H9 (cell line): ENCODE data around the gene PRKD3. TPM values are rescaled to one million over a fixed set of nuclear protein-coding genes. Genes with fewer than 3 reads are reported as not detected.

ENCODE experiments used
- DNase-seq: peaks from one replicate; pipeline ENCODE4 v3.0.0-alpha.2; 2017
- H2AFZ ChIP-seq: one replicate; pipeline ENCODE4 v1.6.1; 2013; ENCODE audit warnings: mild to moderate bottlenecking, low read length, control low read depth, moderate library complexity
- H2AK5ac ChIP-seq: 2 replicates; pipeline ENCODE4 v1.6.1; 2013; ENCODE audit warnings: low read length, control low read depth, mixed read lengths; ENCODE audit not compliant: insufficient read length
- H2BK120ac ChIP-seq: one replicate; pipeline ENCODE4 v1.6.1; 2013; ENCODE audit warnings: low read depth, mild to moderate bottlenecking, low read length, control low read depth, inconsistent platforms; ENCODE audit not compliant: poor library complexity, severe bottlenecking
- H2BK12ac ChIP-seq: 2 replicates; pipeline ENCODE4 v1.6.1; 2013; ENCODE audit warnings: low read length, control low read depth, mixed read lengths, low read depth; ENCODE audit not compliant: insufficient read length
- H2BK15ac ChIP-seq: 2 replicates; pipeline ENCODE4 v1.6.1; 2013; ENCODE audit warnings: low read depth, low read length, control low read depth
- H2BK20ac ChIP-seq: one replicate; pipeline ENCODE4 v1.6.1; 2013; ENCODE audit warnings: low read depth, mild to moderate bottlenecking, low read length, control low read depth, inconsistent platforms; ENCODE audit not compliant: poor library complexity, severe bottlenecking
- H2BK5ac ChIP-seq: 2 replicates; pipeline ENCODE4 v1.6.1; 2013; ENCODE audit warnings: low read length, control low read depth, mixed read lengths; ENCODE audit not compliant: insufficient read length
- H3K14ac ChIP-seq: 2 replicates; pipeline ENCODE4 v1.6.1; 2013; ENCODE audit warnings: low read length, control low read depth; ENCODE audit not compliant: insufficient read depth
- H3K18ac ChIP-seq: 2 replicates; pipeline ENCODE4 v1.6.1; 2013; ENCODE audit warnings: low read depth, mild to moderate bottlenecking, mixed read lengths, low read length, control low read depth; ENCODE audit not compliant: insufficient read length
- H3K23ac ChIP-seq: 2 replicates; pipeline ENCODE4 v1.6.1; 2013; ENCODE audit warnings: low read length, control low read depth, mixed read lengths, low read depth; ENCODE audit not compliant: insufficient read length
- H3K23me2 ChIP-seq: 2 replicates; pipeline ENCODE4 v1.6.1; 2013; ENCODE audit warnings: low read depth, mild to moderate bottlenecking, mixed read lengths, low read length, control low read depth; ENCODE audit not compliant: insufficient read length, poor library complexity, severe bottlenecking
- H3K27ac ChIP-seq: 2 replicates; pipeline ENCODE4 v1.5.1; 2013; ENCODE audit warnings: low read length, control low read depth, mixed read lengths, low read depth; ENCODE audit not compliant: insufficient read length
- H3K27me3 ChIP-seq: 2 replicates; pipeline ENCODE4 v1.6.1; 2013; ENCODE audit warnings: low read length, control low read depth, inconsistent platforms; ENCODE audit not compliant: insufficient read depth
- H3K4ac ChIP-seq: 2 replicates; pipeline ENCODE4 v1.6.1; 2013; ENCODE audit warnings: low read depth, mild to moderate bottlenecking, control low read depth, inconsistent platforms, low read length, moderate library complexity
- H3K4me1 ChIP-seq: 2 replicates; pipeline ENCODE4 v1.6.1; 2013; ENCODE audit warnings: low read length, control low read depth, inconsistent platforms; ENCODE audit not compliant: insufficient read depth
- H3K4me2 ChIP-seq: 2 replicates; pipeline ENCODE4 v1.6.1; 2013; ENCODE audit warnings: low read length, control low read depth, mixed read lengths; ENCODE audit not compliant: insufficient read length, insufficient read depth
- H3K56ac ChIP-seq: 2 replicates; pipeline ENCODE4 v1.6.1; 2013; ENCODE audit warnings: low read depth, mild to moderate bottlenecking, mixed read lengths, low read length, control low read depth; ENCODE audit not compliant: insufficient read length
- H3K79me1 ChIP-seq: 2 replicates; pipeline ENCODE4 v1.6.1; 2013; ENCODE audit warnings: low read depth, mild to moderate bottlenecking, moderate library complexity, low read length, control low read depth, inconsistent platforms; ENCODE audit not compliant: insufficient read depth, poor library complexity, severe bottlenecking
- H3K79me2 ChIP-seq: 2 replicates; pipeline ENCODE4 v1.6.1; 2013; ENCODE audit warnings: low read length, control low read depth, inconsistent platforms; ENCODE audit not compliant: insufficient read depth
- H3K9ac ChIP-seq: 2 replicates; pipeline ENCODE4 v1.6.1; 2013; ENCODE audit warnings: low read length, control low read depth, mixed read lengths; ENCODE audit not compliant: insufficient read length; ENCODE audit errors: extremely low read depth
- H3K9me3 ChIP-seq: one replicate; pipeline ENCODE4 v1.6.1; 2013; ENCODE audit warnings: low read depth, low read length, inconsistent platforms; ENCODE audit not compliant: control insufficient read depth
- H3T11ph ChIP-seq: one replicate; pipeline ENCODE4 v1.6.1; 2013; ENCODE audit warnings: mild to moderate bottlenecking, low read length, control low read depth, inconsistent platforms
- H4K20me1 ChIP-seq: one replicate; pipeline ENCODE4 v1.6.1; 2013; ENCODE audit not compliant: control insufficient read depth, insufficient read length, insufficient read depth
- H4K5ac ChIP-seq: 2 replicates; pipeline ENCODE4 v1.6.1; 2013; ENCODE audit warnings: low read depth, mild to moderate bottlenecking, mixed read lengths, low read length, control low read depth; ENCODE audit not compliant: insufficient read length
- H4K8ac ChIP-seq: replicated peaks from 2 replicates; pipeline ENCODE4 v1.6.1; 2013; ENCODE audit warnings: low read length, control low read depth, mixed read lengths, low read depth; ENCODE audit not compliant: insufficient read length
- H4K91ac ChIP-seq: 2 replicates; pipeline ENCODE4 v1.6.1; 2013; ENCODE audit warnings: low read depth, mild to moderate bottlenecking, moderate library complexity, mixed read lengths, low read length, control low read depth; ENCODE audit not compliant: insufficient read length
- H3K27ac Mint-ChIP-seq, 3 experiments: 2 replicates in 2 of 3; 3 replicates in 1 of 3; pipeline ENCODE4 v1.8.0; 2020 to 2021; ENCODE audit warnings: mixed read lengths in 3 of 3, mild to moderate bottlenecking in 1 of 3, moderate library complexity in 1 of 3
- H3K27me3 Mint-ChIP-seq: 2 replicates; pipeline ENCODE4 v1.8.0; 2021; ENCODE audit warnings: low read depth, mild to moderate bottlenecking, moderate library complexity, mixed read lengths
- H3K36me3 Mint-ChIP-seq, 3 experiments: 2 replicates in 2 of 3; 3 replicates in 1 of 3; pipeline ENCODE4 v1.8.0; 2020 to 2021; ENCODE audit warnings: low read depth in 3 of 3, mixed read lengths in 3 of 3; ENCODE audit not compliant: insufficient read depth in 1 of 3
- H3K4me1 Mint-ChIP-seq, 2 experiments: 2 replicates each; pipeline ENCODE4 v1.8.0; 2020; ENCODE audit warnings: mixed read lengths in 2 of 2
- H3K4me3 Mint-ChIP-seq, 2 experiments: 2 replicates in 1 of 2; 3 replicates in 1 of 2; pipeline ENCODE4 v1.8.0; 2020 to 2021; ENCODE audit warnings: mild to moderate bottlenecking in 2 of 2, mixed read lengths in 2 of 2, moderate library complexity in 1 of 2
- H3K9me3 Mint-ChIP-seq, 2 experiments: 2 replicates in 1 of 2; 3 replicates in 1 of 2; pipeline ENCODE4 v1.8.0; 2020; ENCODE audit warnings: mild to moderate bottlenecking in 2 of 2, mixed read lengths in 2 of 2, moderate library complexity in 1 of 2
- CTCF ChIP-seq: fragments of 200-600 bp; sonication (generic); conservative IDR thresholded peaks from 3 replicates; pipeline ENCODE4 v1.8.0; 2021; ENCODE audit warnings: antibody characterized with exemption, mild to moderate bottlenecking
- WGBS: extraction: QIAGEN DNeasy Blood & Tissue Kit; methylation state at CpG from one replicate; pipeline ENCODE4 v1.1.7; 2013; ENCODE audit warnings: missing lambda C conversion rate, low lambda C conversion rate, mixed read lengths; ENCODE audit not compliant: insufficient read length; ENCODE audit errors: extremely low coverage; 5-methylcytosine and 5-hydroxymethylcytosine counted together
- total RNA-seq: library from RNA; stranded (reverse); gene quantifications from 2 replicates; pipeline ENCODE4 v1.2.1, GENCODE V29; 2021

PRKD3 gene
- total RNA-seq, 1 experiment from 2014 or later: 63.3 TPM

GRCh38 chr2:37335604-37336003 lies 11.0 kb upstream of the PRKD3 start:
- no peak overlapping the region for H3K18ac ChIP-seq
- Mint-ChIP-seq H3K9me3 (no peaks in the 10 kb centered on the region), H3K27me3 (no peaks in the 10 kb centered on the region; the same call in 1 of the 2 replicates), H3K36me3 (no peaks in the 10 kb centered on the region), H3K4me1 (no peaks in the 10 kb centered on the region; a peak in 1 of 4 replicates), H3K27ac (no peak overlapping the region), H3K4me3 (no peak overlapping the region)
- H2AK5ac ChIP-seq: no peak overlapping the region
- H3K4ac ChIP-seq: no peak overlapping the region
- DNase-seq: no peak
- no peaks in the 10 kb centered on the region for H3K9me3 ChIP-seq
- no peak overlapping the region for H4K5ac ChIP-seq
- H2BK12ac ChIP-seq: no peak overlapping the region
- H3K23ac ChIP-seq: no peak overlapping the region
- no peak overlapping the region for H4K91ac ChIP-seq
- TF ChIP-seq CTCF: no peak
- no peak overlapping the region for H4K8ac ChIP-seq
- H3K79me2 ChIP-seq: no peaks in the 10 kb centered on the region
- H2BK20ac ChIP-seq: no peak overlapping the region
- H3K79me1 ChIP-seq: no peaks in the 10 kb centered on the region
- H2BK5ac ChIP-seq: no peak overlapping the region
- H3K27me3 ChIP-seq: no peaks in the 10 kb centered on the region
- no peak overlapping the region for H2BK15ac ChIP-seq
- no peak overlapping the region for H2BK120ac ChIP-seq
- no peak overlapping the region for H3K9ac ChIP-seq
- no peak overlapping the region for H3K27ac ChIP-seq
- H3K56ac ChIP-seq: no peak overlapping the region
- H3T11ph ChIP-seq: no peak overlapping the region
- no peak overlapping the region for H3K14ac ChIP-seq
- H4K20me1 ChIP-seq: no peaks in the 10 kb centered on the region
- no peaks in the 10 kb centered on the region for H3K23me2 ChIP-seq
- H3K4me2 ChIP-seq: no peak overlapping the region
- H2AFZ ChIP-seq: no peak overlapping the region
- no CpG with 5 or more reads among the region's 2 CpGs for WGBS
- no peaks in the 10 kb centered on the region for H3K4me1 ChIP-seq
